HCT116 (cell line): Measurements from ENCODE around the gene ABR. TPM values are rescaled to one million over a fixed set of nuclear protein-coding genes. Genes with fewer than 3 reads are reported as not detected.

Experiments
- ATAC-seq: fragments of 200-7000 bp; cut with Tn5 transposase; 2 replicates; pipeline ENCODE4 v1.9.1; 2020; ENCODE audit warnings: mild to moderate bottlenecking, moderate library complexity
- BruUV-seq: library from RNA; stranded (reverse); fragments of 400-500 nt; replicated peaks from 2 replicates; lab custom pipeline; 2021; lab: Mats Ljungman, UMichigan
- CTCF ChIA-PET: fragments of 300-600 bp; sonication (Branson Sonifier 250); formaldehyde crosslinking; loops from one replicate; lab custom pipeline; 2021; ENCODE audit warnings: antibody characterized with exemption; lab: Charles Lee
- POLR2A ChIA-PET: fragments of 300-600, 350-600 bp; sonication (Branson Sonifier 250); formaldehyde crosslinking; loops from one replicate; lab custom pipeline; 2021; ENCODE audit warnings: antibody characterized with exemption; lab: Charles Lee
- RAD21 ChIA-PET, 2 experiments: fragments of 300-600 bp; sonication (Branson Sonifier 250); formaldehyde crosslinking; loops; one replicate each; lab custom pipeline; 2023; ENCODE audit warnings: low total read pairs in 2 of 2; ENCODE audit not compliant: uncharacterized antibody in 2 of 2, unreplicated experiment in 2 of 2, low non-redundant PET in 1 of 2; lab: Charles Lee
- DNase-seq: peaks from one replicate; pipeline ENCODE4 v3.0.0-alpha.2; 2010; ENCODE audit warnings: low read depth, low spot score
- H2AFZ ChIP-seq: fragments of 200-600 bp; shearing (Covaris generic), sonication (generic); 2 replicates; pipeline ENCODE4 v1.6.1; 2017; ENCODE audit warnings: low read depth, mixed run types, mixed read lengths, antibody characterized with exemption, low read length; ENCODE audit not compliant: poor library complexity, severe bottlenecking
- H3K27ac ChIP-seq: 2 replicates; pipeline ENCODE4 v1.5.1; 2012; ENCODE audit warnings: low read depth, low read length
- H3K27me3 ChIP-seq: fragments of 200-600 bp; sonication (generic); 2 replicates; pipeline ENCODE4 v1.6.1; 2016; ENCODE audit warnings: mixed run types, low read length, mixed read lengths; ENCODE audit not compliant: insufficient read depth
- H3K36me3 ChIP-seq, 2 experiments: fragments of 200-500 bp in 1 of 2; fragments of 200-600 bp in 1 of 2; sonication (Bioruptor generic) in 1 of 2; sonication (generic) in 1 of 2; 2 replicates each; pipeline versions ENCODE4 v1.5.1 to v1.6.1; 2014 to 2016; ENCODE audit warnings: low read length in 2 of 2, inconsistent platforms in 1 of 2, mixed read lengths in 1 of 2, mixed run types in 1 of 2; ENCODE audit not compliant: insufficient read depth in 2 of 2, control insufficient read depth in 1 of 2
- H3K4me1 ChIP-seq, 2 experiments: fragments of 200-600 bp in 1 of 2; sonication (generic) in 1 of 2; 2 replicates each; pipeline versions ENCODE4 v1.5.1 to v1.6.1; 2012 to 2017; ENCODE audit warnings: low read length in 2 of 2, inconsistent platforms in 1 of 2, mild to moderate bottlenecking in 1 of 2, mixed read lengths in 1 of 2, mixed run types in 1 of 2, moderate library complexity in 1 of 2; ENCODE audit not compliant: insufficient read depth in 2 of 2, control insufficient read depth in 1 of 2
- H3K4me2 ChIP-seq: fragments of 200-600 bp; sonication (generic); 2 replicates; pipeline ENCODE4 v1.6.1; 2017; ENCODE audit warnings: mixed run types, low read length, mixed read lengths
- H3K4me3 ChIP-seq, 2 experiments: fragments of 200-600 bp in 1 of 2; sonication (generic) in 1 of 2; replicated peaks in 1 of 2; 2 replicates each; pipeline ENCODE4 v1.5.1; 2011 to 2016; ENCODE audit warnings: low read length in 2 of 2, control low read depth in 1 of 2, low read depth in 1 of 2, mild to moderate bottlenecking in 1 of 2, mixed read lengths in 1 of 2, mixed run types in 1 of 2
- H3K79me2 ChIP-seq: fragments of 200-600 bp; sonication (generic); 2 replicates; pipeline ENCODE4 v1.6.1; 2017; ENCODE audit warnings: mild to moderate bottlenecking, mixed run types, low read length, moderate library complexity, mixed read lengths; ENCODE audit not compliant: insufficient read depth
- H3K9ac ChIP-seq: fragments of 200-600 bp; sonication (generic); 2 replicates; pipeline ENCODE4 v1.6.1; 2016; ENCODE audit warnings: low read length, mixed read lengths
- H3K9me2 ChIP-seq: fragments of 200-600 bp; sonication (generic), shearing (Covaris generic); 2 replicates; pipeline ENCODE4 v1.6.1; 2017; ENCODE audit warnings: mixed run types, mild to moderate bottlenecking, moderate library complexity; ENCODE audit not compliant: insufficient read depth
- H3K9me3 ChIP-seq, 2 experiments: fragments of 200-500 bp in 1 of 2; fragments of 200-600 bp in 1 of 2; sonication (Bioruptor generic) in 1 of 2; sonication (generic) in 1 of 2; 2 replicates each; pipeline ENCODE4 v1.6.1; 2014 to 2017; ENCODE audit warnings: low read length in 2 of 2, mixed read lengths in 2 of 2, inconsistent platforms in 1 of 2, low read depth in 1 of 2, mild to moderate bottlenecking in 1 of 2, mixed run types in 1 of 2, moderate library complexity in 1 of 2; ENCODE audit not compliant: control insufficient read depth in 1 of 2, insufficient read depth in 1 of 2
- H4K20me1 ChIP-seq: fragments of 200-600 bp; sonication (generic), shearing (Covaris generic); 2 replicates; pipeline ENCODE4 v1.6.1; 2017; ENCODE audit warnings: mixed run types, mild to moderate bottlenecking, moderate library complexity; ENCODE audit not compliant: insufficient read depth
- ATF3 ChIP-seq: IDR thresholded peaks from 2 replicates; pipeline ENCODE4 v1.6.1; 2012
- CEBPB ChIP-seq: IDR thresholded peaks from 2 replicates; pipeline ENCODE4 v1.6.1; 2012; ENCODE audit warnings: low read depth
- EGR1 ChIP-seq: IDR thresholded peaks from 2 replicates; pipeline ENCODE4 v1.6.1; 2012; ENCODE audit warnings: low read depth
- EZH2 ChIP-seq: fragments of 200-600 bp; sonication (generic); IDR thresholded peaks from 2 replicates; pipeline ENCODE4 v1.6.1; 2017; ENCODE audit warnings: antibody characterized with exemption, mixed run types
- EZH2phosphoT487 ChIP-seq: fragments of 200-600 bp; IDR thresholded peaks from 2 replicates; pipeline ENCODE4 v1.6.1; 2018; ENCODE audit warnings: antibody characterized with exemption, borderline replicate concordance
- RAD21 ChIP-seq: IDR thresholded peaks from 2 replicates; pipeline ENCODE4 v1.6.1; 2012; ENCODE audit warnings: low read depth, mild to moderate bottlenecking
- REST ChIP-seq: IDR thresholded peaks from 2 replicates; pipeline ENCODE4 v1.6.1; 2012; ENCODE audit warnings: low read depth
- SP1 ChIP-seq: IDR thresholded peaks from 2 replicates; pipeline ENCODE4 v1.6.1; 2012; ENCODE audit warnings: low read depth
- TCF7L2 ChIP-seq: IDR thresholded peaks from 2 replicates; pipeline ENCODE4 v1.7.0; 2011; ENCODE audit warnings: borderline replicate concordance, inconsistent platforms; ENCODE audit not compliant: insufficient read depth, insufficient read length; ENCODE audit errors: extremely low read depth
- ZBTB33 ChIP-seq: IDR thresholded peaks from 2 replicates; pipeline ENCODE4 v1.6.1; 2011; ENCODE audit warnings: mild to moderate bottlenecking, low read length, moderate library complexity; ENCODE audit not compliant: insufficient replicate concordance; ENCODE audit errors: extremely low read depth
- ZFX ChIP-seq: fragments of 450-650 bp; IDR thresholded peaks from 2 replicates; pipeline ENCODE4 v1.6.1; 2017
- ZNF274 ChIP-seq: fragments of 200-500 bp; sonication (Bioruptor generic); IDR thresholded peaks from 2 replicates; pipeline ENCODE4 v1.6.1; 2014; ENCODE audit warnings: mild to moderate bottlenecking, low read depth, low read length, inconsistent platforms
- intact Hi-C: fragments of 100-400 bp; cut with micrococcal nuclease; formaldehyde crosslinking; loops from 2 replicates; pipeline ENCODE4 v1.10.0; 2022
- total RNA-seq: library from RNA; stranded (reverse); gene quantifications from one replicate; pipeline ENCODE4 v1.2.1, GENCODE V29; 2021; ENCODE audit not compliant: unreplicated experiment
- TF ChIP-seq, protein P1 (sequence below), 3 experiments: fragments of 200-600 bp in 1 of 3; sonication (generic) in 1 of 3; IDR thresholded peaks in 2 of 3; conservative IDR thresholded peaks in 1 of 3; 2 replicates each; pipeline ENCODE4 v1.5.1; 2012 to 2017; ENCODE audit warnings: low read depth in 2 of 3, low read length in 2 of 3, antibody characterized with exemption in 1 of 3, borderline replicate concordance in 1 of 3, control low read depth in 1 of 3, mild to moderate bottlenecking in 1 of 3, mixed read lengths in 1 of 3, mixed run types in 1 of 3, moderate library complexity in 1 of 3; ENCODE audit not compliant: insufficient read depth in 1 of 3
- TF ChIP-seq, protein P2 (sequence below): IDR thresholded peaks from 2 replicates; pipeline ENCODE4 v1.6.1; 2012

ABR gene
- total RNA-seq, 1 experiment from 2014 or later, result 58.5 TPM

DNA sequence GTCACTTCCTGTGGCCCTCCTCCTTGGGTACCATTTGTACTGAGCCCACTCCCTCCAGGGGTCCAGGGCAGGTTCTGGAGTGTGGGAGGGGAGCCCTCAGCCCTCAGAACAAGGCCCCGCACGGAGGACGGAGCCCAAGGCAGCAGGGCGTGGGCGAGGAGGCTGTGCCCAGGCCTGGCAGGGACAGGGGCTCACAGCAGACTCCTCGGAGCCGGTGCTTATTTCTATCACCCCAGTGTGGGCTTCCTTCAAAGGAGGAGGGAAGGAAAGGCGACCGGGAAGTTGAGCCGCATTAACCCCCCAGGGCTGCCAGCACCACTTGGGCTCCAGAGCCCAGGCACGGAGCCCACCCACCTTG lies 54.0 kb downstream of the ABR start:
- Histone ChIP-seq H3K9me3 (no peaks in the 10 kb centered on the region), H3K79me2 (no peaks in the 10 kb centered on the region), H3K9ac (no peak overlapping the region), H3K36me3 (no peaks in the 10 kb centered on the region), H3K9me2 (no peaks in the 10 kb centered on the region), H3K27me3 (no peaks in the 10 kb centered on the region), H3K4me3 (no peak overlapping the region), H3K4me1 (peaks cover 7 to 13% of the 10 kb centered on the region in 2 experiments; a peak in 3 of 4 replicates), H4K20me1 (no peaks in the 10 kb centered on the region), H3K4me2 (no peak overlapping the region), H3K27ac (no peak overlapping the region), H2AFZ (no peak overlapping the region)
- ChIA-PET CTCF (no interaction called here), RAD21 (no interaction called here), POLR2A (no interaction called here)
- intact Hi-C loops, result no loop called here
- TF ChIP-seq EZH2phosphoT487 (no peak), EGR1 (no peak), ATF3 (no peak), SP1 (no peak), RAD21 (no peak), REST (no peak), ZFX (no peak), ZNF274 (no peak), CEBPB (no peak), TCF7L2 (no peak), ZBTB33 (no peak), EZH2 (no peak)
- TF ChIP-seq, protein P1, sequence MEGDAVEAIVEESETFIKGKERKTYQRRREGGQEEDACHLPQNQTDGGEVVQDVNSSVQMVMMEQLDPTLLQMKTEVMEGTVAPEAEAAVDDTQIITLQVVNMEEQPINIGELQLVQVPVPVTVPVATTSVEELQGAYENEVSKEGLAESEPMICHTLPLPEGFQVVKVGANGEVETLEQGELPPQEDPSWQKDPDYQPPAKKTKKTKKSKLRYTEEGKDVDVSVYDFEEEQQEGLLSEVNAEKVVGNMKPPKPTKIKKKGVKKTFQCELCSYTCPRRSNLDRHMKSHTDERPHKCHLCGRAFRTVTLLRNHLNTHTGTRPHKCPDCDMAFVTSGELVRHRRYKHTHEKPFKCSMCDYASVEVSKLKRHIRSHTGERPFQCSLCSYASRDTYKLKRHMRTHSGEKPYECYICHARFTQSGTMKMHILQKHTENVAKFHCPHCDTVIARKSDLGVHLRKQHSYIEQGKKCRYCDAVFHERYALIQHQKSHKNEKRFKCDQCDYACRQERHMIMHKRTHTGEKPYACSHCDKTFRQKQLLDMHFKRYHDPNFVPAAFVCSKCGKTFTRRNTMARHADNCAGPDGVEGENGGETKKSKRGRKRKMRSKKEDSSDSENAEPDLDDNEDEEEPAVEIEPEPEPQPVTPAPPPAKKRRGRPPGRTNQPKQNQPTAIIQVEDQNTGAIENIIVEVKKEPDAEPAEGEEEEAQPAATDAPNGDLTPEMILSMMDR (IDR thresholded peaks at IDR 0.05 in 2 of 3, conservative IDR thresholded peaks at IDR 0.05 in 1 of 3; ENCODE audit: borderline replicate concordance in 1 of 3, insufficient read depth in 1 of 3, low read depth in 2 of 3, low read length in 2 of 3), result no peak
- TF ChIP-seq, protein P2, sequence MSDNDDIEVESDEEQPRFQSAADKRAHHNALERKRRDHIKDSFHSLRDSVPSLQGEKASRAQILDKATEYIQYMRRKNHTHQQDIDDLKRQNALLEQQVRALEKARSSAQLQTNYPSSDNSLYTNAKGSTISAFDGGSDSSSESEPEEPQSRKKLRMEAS, result no peak
- no TSS peak for BruUV-seq
- no peak for ATAC-seq
- DNase-seq, result no peak
